Measurements from ENCODE around the gene NXF1.

Gene NXF1

GRCh38 chr11:62771144-62772021 lies 33.9 kb downstream of the NXF1 start, which contains the start of gene TAF6L:
Gene TAF6L, plus strand, starts transcription at chr11:62771396. Its CDS starts 4,388 bp downstream, at chr11:62775784.
- TF ChIP-seq ZBTB7A (IDR thresholded peaks at IDR 0.05; ENCODE audit: low read depth): peak; percentile 86
- TF ChIP-seq, protein P1, sequence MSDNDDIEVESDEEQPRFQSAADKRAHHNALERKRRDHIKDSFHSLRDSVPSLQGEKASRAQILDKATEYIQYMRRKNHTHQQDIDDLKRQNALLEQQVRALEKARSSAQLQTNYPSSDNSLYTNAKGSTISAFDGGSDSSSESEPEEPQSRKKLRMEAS (IDR thresholded peaks at IDR 0.05): peak; percentile 65; the same call in 1 of the 2 replicates
- peak; percentile 28; the same call in 1 of the 2 replicates for TF ChIP-seq TAF1 (IDR thresholded peaks at IDR 0.05; ENCODE audit: low read depth)
- no peak for TF ChIP-seq NFIC (IDR thresholded peaks at IDR 0.05)
- TF ChIP-seq, protein P2, sequence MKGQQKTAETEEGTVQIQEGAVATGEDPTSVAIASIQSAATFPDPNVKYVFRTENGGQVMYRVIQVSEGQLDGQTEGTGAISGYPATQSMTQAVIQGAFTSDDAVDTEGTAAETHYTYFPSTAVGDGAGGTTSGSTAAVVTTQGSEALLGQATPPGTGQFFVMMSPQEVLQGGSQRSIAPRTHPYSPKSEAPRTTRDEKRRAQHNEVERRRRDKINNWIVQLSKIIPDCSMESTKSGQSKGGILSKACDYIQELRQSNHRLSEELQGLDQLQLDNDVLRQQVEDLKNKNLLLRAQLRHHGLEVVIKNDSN (IDR thresholded peaks at IDR 0.05): peak; percentile 94
- TF ChIP-seq TCF12 (IDR thresholded peaks at IDR 0.05; ENCODE audit: low read depth): no peak
- peak; percentile 83 for TF ChIP-seq EGR1 (IDR thresholded peaks at IDR 0.05)

DNA sequence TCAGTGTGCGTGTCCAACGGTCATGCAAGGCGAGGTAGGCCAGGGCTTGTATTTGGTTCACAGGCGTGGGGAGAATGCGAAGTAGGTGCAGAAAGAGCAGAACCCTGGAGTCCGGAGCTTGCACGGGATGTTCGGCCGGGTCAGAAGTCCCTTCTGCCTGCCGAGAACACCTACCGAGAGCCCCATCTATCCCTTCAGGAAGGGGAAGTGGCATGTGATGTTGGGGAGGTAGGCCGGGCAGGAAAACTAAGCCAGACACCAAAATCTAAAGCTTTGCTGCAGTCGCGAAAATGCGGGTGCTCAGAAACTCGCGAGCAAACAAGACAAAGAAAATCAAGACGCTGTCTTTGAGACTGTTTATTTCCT lies 34.5 kb downstream of the NXF1 start:
- TF ChIP-seq NFIC (IDR thresholded peaks at IDR 0.05) (0 out of 2 replicates have a peak, but pooled peaks have one; percentile 12), EP300 (IDR thresholded peaks at IDR 0.05; ENCODE audit: borderline replicate concordance) (no peak)

GRCh38 chr11:62757846-62758788 lies 47.1 kb downstream of the NXF1 start:
- no peak for TF ChIP-seq TAF1 (IDR thresholded peaks at IDR 0.05; ENCODE audit: low read depth)
- no peak for TF ChIP-seq FOXM1 (IDR thresholded peaks at IDR 0.05; ENCODE audit: borderline replicate concordance, low read depth)
- TF ChIP-seq TCF12 (IDR thresholded peaks at IDR 0.05; ENCODE audit: low read depth): no peak
- TF ChIP-seq CEBPB (IDR thresholded peaks at IDR 0.05): no peak
- no peak for TF ChIP-seq CREB1 (IDR thresholded peaks at IDR 0.05; ENCODE audit: low read depth)
- TF ChIP-seq TEAD4 (IDR thresholded peaks at IDR 0.05): no peak
- no peak for TF ChIP-seq REST (IDR thresholded peaks at IDR 0.05; ENCODE audit: low read depth)
- no peak for TF ChIP-seq YY1 (IDR thresholded peaks at IDR 0.05; ENCODE audit: low read depth)
- TF ChIP-seq, protein P2 (IDR thresholded peaks at IDR 0.05): no peak

DNA sequence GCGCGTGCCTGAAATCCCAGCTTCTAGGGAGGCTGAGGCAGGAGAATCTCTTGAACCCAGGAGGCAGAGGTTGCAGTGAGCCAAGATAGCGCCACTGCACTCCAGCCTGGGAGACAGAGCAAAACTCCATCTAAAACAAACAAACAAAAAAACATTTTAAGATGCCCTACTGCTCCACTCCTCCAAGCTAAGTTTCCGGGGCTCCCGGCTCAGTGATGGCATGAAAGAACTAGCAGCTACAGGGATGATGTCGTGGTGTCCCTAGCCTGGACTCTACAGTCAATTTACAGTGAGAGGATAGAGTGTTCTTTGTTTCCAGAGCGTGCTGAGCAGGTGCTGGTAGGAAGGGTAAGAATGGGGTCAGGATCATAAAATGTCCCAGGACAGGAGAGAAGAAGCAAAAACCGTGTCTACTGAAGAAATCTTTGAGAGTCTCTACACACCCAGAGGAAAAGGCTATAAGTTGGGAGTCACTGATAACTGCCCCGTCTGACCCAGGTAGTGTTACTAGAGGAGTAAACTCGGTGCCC lies 50.1 kb downstream of the NXF1 start:
- TF ChIP-seq, protein P2 (IDR thresholded peaks at IDR 0.05): no peak
- TF ChIP-seq TCF12 (IDR thresholded peaks at IDR 0.05; ENCODE audit: low read depth) (no peak), REST (IDR thresholded peaks at IDR 0.05; ENCODE audit: low read depth) (no peak), TEAD4 (IDR thresholded peaks at IDR 0.05) (no peak), CREB1 (IDR thresholded peaks at IDR 0.05; ENCODE audit: low read depth) (no peak), YY1 (IDR thresholded peaks at IDR 0.05; ENCODE audit: low read depth) (no peak), NFIC (IDR thresholded peaks at IDR 0.05) (no peak)

DNA sequence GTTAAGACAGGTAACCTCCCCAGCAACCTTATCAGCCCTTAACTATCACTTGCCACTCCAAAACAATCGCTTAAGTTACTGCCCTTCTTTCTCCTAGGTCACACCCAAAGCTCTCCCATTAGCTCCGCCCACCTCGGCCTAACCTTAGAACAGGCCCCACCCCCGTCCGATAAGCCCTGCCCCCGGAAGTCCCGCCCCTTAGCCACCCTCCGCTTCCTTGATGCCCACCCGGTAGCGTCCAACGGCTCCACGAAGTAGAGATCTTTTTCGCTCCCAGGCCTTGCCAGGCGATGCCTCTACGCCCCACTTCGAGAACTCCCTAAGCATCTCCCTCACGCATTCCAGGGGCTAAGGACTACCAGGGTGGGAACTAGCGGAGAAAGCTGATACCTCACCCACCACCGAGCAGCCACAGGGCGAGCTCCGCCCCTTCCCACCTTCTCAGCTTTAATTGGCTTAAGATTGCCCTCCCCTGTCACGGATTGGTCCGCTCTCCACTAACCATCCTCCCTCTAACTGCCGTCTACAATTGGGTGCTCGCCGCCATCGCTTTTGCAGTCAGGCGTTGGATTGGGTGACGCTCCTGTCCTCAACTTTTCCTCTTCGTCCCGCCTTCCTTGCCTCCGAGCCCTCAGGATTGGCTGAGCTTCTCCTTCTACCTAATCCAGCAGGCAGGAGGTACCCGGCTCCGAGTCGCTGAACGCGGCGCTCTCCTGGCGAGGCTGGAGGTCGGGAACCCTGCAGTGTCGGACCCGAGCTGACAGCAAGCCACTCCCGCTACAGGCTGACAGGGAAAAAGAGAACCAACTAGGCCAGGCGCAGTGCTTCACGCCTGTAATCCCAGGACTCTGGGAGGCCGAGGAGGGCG lies 51.3 kb downstream of the NXF1 start, which contains the start of gene ZBTB3:
Gene ZBTB3 (minus strand): TSS at position 425 of the 868 bp plus-strand sequence. CDS start 496 bp downstream, outside the sequence.
- TF ChIP-seq, protein P1 (IDR thresholded peaks at IDR 0.05): peak; percentile 66
- TF ChIP-seq TAF1 (IDR thresholded peaks at IDR 0.05; ENCODE audit: low read depth) (peak; percentile 40; the same call in 1 of the 2 replicates), TCF12 (IDR thresholded peaks at IDR 0.05; ENCODE audit: low read depth) (no peak), EGR1 (IDR thresholded peaks at IDR 0.05) (no peak), YY1 (IDR thresholded peaks at IDR 0.05; ENCODE audit: low read depth) (0 out of 2 replicates have a peak, but pooled peaks have one; percentile 55), RAD21 (IDR thresholded peaks at IDR 0.05; ENCODE audit: low read depth) (no peak), CREB1 (IDR thresholded peaks at IDR 0.05; ENCODE audit: low read depth) (no peak), EP300 (IDR thresholded peaks at IDR 0.05; ENCODE audit: borderline replicate concordance) (no peak)
